ENCODE data around the gene MCF2L.

- TF ChIP-seq POLR2A (IDR thresholded peaks at IDR 0.05) (no peak), CTCF (IDR thresholded peaks at IDR 0.05) (no peak)
Observed at GRCh38 chr13:113084094-113084942, 115.3 kb downstream of the MCF2L start.
